ENCODE measurements around the gene F2R. TPM values are rescaled to one million over a fixed set of nuclear protein-coding genes. Genes with fewer than 3 reads are reported as not detected.

F2R gene
- total RNA-seq, 8 experiments from 2014 or later, result 3.2 to 71.8 (median 26.7) TPM

GRCh38 chr5:76716456-76717157 is 681 bp downstream of the F2R start:
- peak overlapping the region; percentile 34 to 50 for H3K27ac ChIP-seq
- peak overlapping the region; percentile 60 to 99 (median 86) for H3K4me3 ChIP-seq
- 0 to 24% (median 1%) methylated on average over 1 to 14 of the region's 29 CpGs for WGBS, 10 experiments
- H3K4me1 ChIP-seq (replicated peaks in 1 of 2), result peaks cover 4 to 7% of the 10 kb centered on the region in 2 donors
- ATAC-seq (replicated peaks in 6 of 8), result peak in 7 of 8 experiments; percentile 8 to 27 (median 18)
- in situ Hi-C loops (cut with MboI; ENCODE audit: low pct_unique_long_range_greater_than_20kb in 2 of 9, low sequenced_read_pairs in 9 of 9, unreplicated experiment in 9 of 9), result no loop called here

DNA sequence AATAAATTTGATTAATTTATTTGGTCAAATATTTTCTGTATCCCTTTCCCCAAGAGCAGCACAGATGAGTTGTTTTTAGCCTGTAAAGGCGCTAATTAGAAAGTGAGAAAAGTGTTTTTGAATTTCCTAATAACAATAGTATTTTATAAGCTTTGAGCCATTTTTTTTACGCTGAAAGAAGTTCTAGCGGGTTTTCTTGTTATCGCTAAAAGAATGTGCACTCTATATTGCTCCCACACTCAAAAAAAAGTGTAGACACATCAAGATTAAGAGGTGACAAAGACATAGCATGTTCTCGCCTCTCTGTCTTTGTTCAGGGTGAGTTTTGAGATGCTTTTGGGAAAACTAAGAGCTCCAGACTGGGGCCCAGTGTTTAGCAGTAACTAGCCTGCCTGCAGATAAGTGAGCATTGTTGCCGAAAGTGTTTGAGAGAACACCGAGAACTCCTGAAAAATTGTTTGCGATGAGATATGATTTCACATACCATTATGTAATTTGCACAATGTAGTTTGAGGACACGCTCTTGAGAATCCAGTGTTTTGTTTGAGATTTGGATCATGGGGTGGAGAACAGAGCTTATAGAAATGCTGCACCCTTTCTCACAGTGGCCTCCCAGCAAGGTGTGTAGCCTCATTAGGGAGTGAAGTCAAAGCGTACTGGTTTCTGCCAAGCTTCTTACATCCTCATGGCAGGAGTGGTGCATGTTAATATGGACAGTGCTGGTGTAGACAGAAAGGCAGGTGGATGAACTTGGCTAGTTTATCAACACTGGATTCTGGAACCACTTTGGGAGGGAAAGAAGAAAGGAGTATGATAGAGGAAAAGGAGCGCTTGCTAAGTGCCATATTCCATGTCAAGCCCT is 1.5 kb downstream of the F2R start:
- Histone ChIP-seq H3K4me1 (replicated peaks in 1 of 2) (peaks cover 4 to 7% of the 10 kb centered on the region in 2 donors), H3K27ac (no peak overlapping the region), H3K4me3 (peak overlapping the region; percentile 60 to 99 (median 86))
- no peak for ATAC-seq (replicated peaks in 6 of 8)
- in situ Hi-C loops (cut with MboI; ENCODE audit: low pct_unique_long_range_greater_than_20kb in 2 of 9, low sequenced_read_pairs in 9 of 9, unreplicated experiment in 9 of 9), result no loop called here
- 25 to 81% (median 52%) methylated on average over 2 to 9 of the region's 11 CpGs for WGBS, 10 experiments

- 38 to 100% (median 92%) methylated on average over 1 to 4 of the region's 5 CpGs; no CpG with 5 or more reads in 3 of the 10 experiments for WGBS, 10 experiments
- Histone ChIP-seq H3K27ac (no peak overlapping the region), H3K4me1 (replicated peaks in 1 of 2) (peaks cover 4 to 7% of the 10 kb centered on the region in 2 donors), H3K4me3 (no peak overlapping the region)
- in situ Hi-C loops (cut with MboI; ENCODE audit: low pct_unique_long_range_greater_than_20kb in 2 of 9, low sequenced_read_pairs in 9 of 9, unreplicated experiment in 9 of 9), result no loop called here
- no peak for ATAC-seq (replicated peaks in 6 of 8)
Observed at GRCh38 chr5:76718381-76718832, 2.5 kb downstream of the F2R start.

DNA sequence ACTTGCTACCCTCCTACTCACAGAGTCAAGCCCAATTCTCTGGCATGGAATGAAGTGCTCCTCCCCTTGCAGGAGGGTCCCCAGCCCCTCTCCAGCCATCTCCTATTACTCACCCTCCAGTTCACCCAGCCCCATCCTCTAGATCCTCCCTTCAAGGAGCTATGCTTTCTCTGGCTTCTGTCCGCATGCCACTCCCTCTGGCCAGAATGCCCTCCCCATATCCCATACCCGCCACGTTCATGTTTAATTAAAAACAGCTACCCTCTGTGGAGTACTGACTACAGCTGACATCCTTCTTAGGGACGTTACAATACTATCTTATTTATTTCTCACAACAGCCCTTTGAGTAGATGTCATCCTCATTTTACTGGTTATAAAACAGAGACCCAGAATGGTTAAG is 3.0 kb downstream of the F2R start:
- H3K4me3 ChIP-seq, result no peak overlapping the region
- H3K4me1 ChIP-seq (replicated peaks in 1 of 2), result peaks cover 4 to 7% of the 10 kb centered on the region in 2 donors
- in situ Hi-C loops (cut with MboI; ENCODE audit: low pct_unique_long_range_greater_than_20kb in 2 of 9, low sequenced_read_pairs in 9 of 9, unreplicated experiment in 9 of 9), result no loop called here
- H3K27ac ChIP-seq, result no peak overlapping the region
- WGBS, 10 experiments, result 82 to 100% (median 90%) methylated on average over 1 to 3 of the region's 4 CpGs; no CpG with 5 or more reads in 6 of the 10 experiments
- ATAC-seq (replicated peaks in 6 of 8), result no peak

DNA sequence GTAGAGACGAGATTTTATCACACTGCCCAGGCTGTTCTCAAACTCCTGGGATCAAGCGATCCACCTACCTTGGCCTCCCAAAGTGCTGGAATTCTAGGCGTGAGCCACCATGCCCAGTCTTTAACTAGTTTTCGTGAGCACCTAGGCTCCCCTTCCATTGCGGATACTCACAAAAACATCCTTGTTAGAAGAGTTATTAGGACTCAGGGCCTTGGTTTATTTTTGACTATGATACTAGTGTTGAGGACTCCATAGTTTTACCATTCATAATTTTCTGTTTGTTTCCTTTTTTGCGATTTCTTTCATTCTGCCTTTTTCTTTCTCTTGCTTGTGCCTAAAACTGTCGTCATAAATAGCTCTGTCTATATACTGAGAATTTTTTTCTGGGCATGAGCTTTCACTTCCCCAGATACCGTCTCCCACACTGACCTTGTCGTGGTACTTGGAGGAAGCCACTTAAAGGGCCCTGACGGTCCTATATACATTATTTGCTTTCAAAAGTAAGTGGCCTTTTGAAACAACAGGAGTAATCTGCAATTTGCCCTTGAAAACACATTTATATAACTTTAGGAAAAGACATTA is 5.2 kb downstream of the F2R start:
- WGBS, 10 experiments, result 61 to 91% (median 81%) methylated on average over 3 to 10 of the region's 10 CpGs
- Histone ChIP-seq H3K27ac (no peak overlapping the region), H3K4me1 (replicated peaks in 1 of 2) (peaks cover 4 to 7% of the 10 kb centered on the region in 2 donors), H3K4me3 (no peak overlapping the region)
- ATAC-seq (replicated peaks in 6 of 8), result no peak
- in situ Hi-C loops (cut with MboI; ENCODE audit: low pct_unique_long_range_greater_than_20kb in 2 of 9, low sequenced_read_pairs in 9 of 9, unreplicated experiment in 9 of 9), result no loop called here

GRCh38 chr5:76723266-76723665 is 7.3 kb downstream of the F2R start:
- H3K4me1 ChIP-seq (replicated peaks in 1 of 2), result no peaks in the 10 kb centered on the region
- in situ Hi-C loops (cut with MboI; ENCODE audit: low pct_unique_long_range_greater_than_20kb in 2 of 9, low sequenced_read_pairs in 9 of 9, unreplicated experiment in 9 of 9), result no loop called here
- no peak overlapping the region for H3K4me3 ChIP-seq
- no peak overlapping the region for H3K27ac ChIP-seq
- 0 to 100% (median 40%) methylated on average over 1 of the region's 1 CpG; no CpG with 5 or more reads in 6 of the 10 experiments for WGBS, 10 experiments
- no peak for ATAC-seq (replicated peaks in 6 of 8)

GRCh38 chr5:76723906-76724305 is 8.0 kb downstream of the F2R start:
- ATAC-seq (replicated peaks in 6 of 8), result no peak
- Histone ChIP-seq H3K4me3 (no peak overlapping the region), H3K4me1 (replicated peaks in 1 of 2) (no peaks in the 10 kb centered on the region), H3K27ac (no peak overlapping the region)
- WGBS, 10 experiments, result 0 to 100% (median 20%) methylated on average over 1 of the region's 1 CpG; no CpG with 5 or more reads in 4 of the 10 experiments
- in situ Hi-C loops (cut with MboI; ENCODE audit: low pct_unique_long_range_greater_than_20kb in 2 of 9, low sequenced_read_pairs in 9 of 9, unreplicated experiment in 9 of 9), result no loop called here

DNA sequence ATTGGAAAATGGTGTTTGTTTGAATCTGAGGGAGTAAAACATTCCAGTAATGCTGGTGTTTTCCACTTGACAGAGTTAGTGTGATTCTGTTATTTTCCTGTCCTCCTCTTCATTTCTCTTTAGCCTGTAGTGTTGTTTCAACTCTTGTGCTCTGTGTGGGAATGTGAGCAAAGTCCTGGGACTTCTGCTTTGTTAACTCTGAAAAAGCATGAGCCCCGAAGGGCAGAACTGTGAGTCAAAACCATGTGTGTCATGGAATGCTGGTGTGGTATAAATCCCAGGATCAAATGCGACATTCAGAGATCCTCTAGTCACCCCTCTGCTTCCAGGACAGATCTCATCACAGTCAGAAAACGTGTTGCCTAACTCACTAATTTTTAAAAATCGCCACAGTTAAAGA is 8.9 kb downstream of the F2R start:
- Histone ChIP-seq H3K4me1 (replicated peaks in 1 of 2) (no peaks in the 10 kb centered on the region), H3K4me3 (no peak overlapping the region), H3K27ac (no peak overlapping the region)
- ATAC-seq (replicated peaks in 6 of 8), result peak in 1 of 8 experiments; percentile 48
- in situ Hi-C loops (cut with MboI; ENCODE audit: low pct_unique_long_range_greater_than_20kb in 2 of 9, low sequenced_read_pairs in 9 of 9, unreplicated experiment in 9 of 9), result no loop called here
- WGBS, 10 experiments, result 17 to 100% (median 76%) methylated on average over 1 to 4 of the region's 4 CpGs

DNA sequence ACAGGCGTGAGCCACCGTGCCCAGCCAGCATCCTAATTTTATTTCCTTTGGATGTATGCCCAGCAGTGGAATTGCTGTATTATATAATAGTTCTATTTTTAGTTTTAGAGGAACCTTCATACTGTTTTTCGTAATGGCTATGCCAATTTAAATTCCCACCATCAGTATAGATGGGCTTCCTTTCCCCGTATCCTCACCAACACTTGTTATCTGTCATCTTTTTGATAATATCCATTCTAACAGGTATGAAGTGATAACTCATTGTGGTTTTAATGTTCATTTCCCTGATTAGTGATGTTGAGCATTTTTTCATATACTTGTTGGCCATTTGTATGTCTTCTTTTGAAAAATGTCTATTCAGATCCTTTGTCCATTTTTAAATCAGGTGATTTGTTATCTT is 13.0 kb downstream of the F2R start:
- 56 to 100% (median 100%) methylated on average over 1 to 4 of the region's 4 CpGs; no CpG with 5 or more reads in 1 of the 10 experiments for WGBS, 10 experiments
- no peak overlapping the region for H3K27ac ChIP-seq
- no peak for ATAC-seq (replicated peaks in 6 of 8)
- in situ Hi-C loops (cut with MboI; ENCODE audit: low pct_unique_long_range_greater_than_20kb in 2 of 9, low sequenced_read_pairs in 9 of 9, unreplicated experiment in 9 of 9), result no loop called here
- no peaks in the 10 kb centered on the region for H3K4me1 ChIP-seq (replicated peaks in 1 of 2)
- H3K4me3 ChIP-seq, result no peak overlapping the region

GRCh38 chr5:76729373-76730290 is 13.7 kb downstream of the F2R start:
- no peak for ATAC-seq (replicated peaks in 6 of 8)
- Histone ChIP-seq H3K27ac (no peak overlapping the region), H3K4me3 (no peak overlapping the region), H3K4me1 (replicated peaks in 1 of 2) (no peaks in the 10 kb centered on the region)
- in situ Hi-C loops (cut with MboI; ENCODE audit: low pct_unique_long_range_greater_than_20kb in 2 of 9, low sequenced_read_pairs in 9 of 9, unreplicated experiment in 9 of 9), result no loop called here
- WGBS, 10 experiments, result 37 to 100% (median 93%) methylated on average over 1 to 5 of the region's 5 CpGs

DNA sequence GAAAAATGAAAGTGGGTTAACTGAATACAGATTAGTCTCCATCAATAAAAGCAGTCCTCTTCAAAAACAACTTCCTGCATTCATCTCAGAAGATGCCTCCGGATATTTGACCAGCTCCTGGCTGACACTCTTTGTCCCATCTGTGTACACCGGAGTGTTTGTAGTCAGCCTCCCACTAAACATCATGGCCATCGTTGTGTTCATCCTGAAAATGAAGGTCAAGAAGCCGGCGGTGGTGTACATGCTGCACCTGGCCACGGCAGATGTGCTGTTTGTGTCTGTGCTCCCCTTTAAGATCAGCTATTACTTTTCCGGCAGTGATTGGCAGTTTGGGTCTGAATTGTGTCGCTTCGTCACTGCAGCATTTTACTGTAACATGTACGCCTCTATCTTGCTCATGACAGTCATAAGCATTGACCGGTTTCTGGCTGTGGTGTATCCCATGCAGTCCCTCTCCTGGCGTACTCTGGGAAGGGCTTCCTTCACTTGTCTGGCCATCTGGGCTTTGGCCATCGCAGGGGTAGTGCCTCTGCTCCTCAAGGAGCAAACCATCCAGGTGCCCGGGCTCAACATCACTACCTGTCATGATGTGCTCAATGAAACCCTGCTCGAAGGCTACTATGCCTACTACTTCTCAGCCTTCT is 16.6 kb downstream of the F2R start:
- H3K4me3 ChIP-seq, result no peak overlapping the region
- no peaks in the 10 kb centered on the region for H3K4me1 ChIP-seq (replicated peaks in 1 of 2)
- 64 to 100% (median 89%) methylated on average over 1 to 8 of the region's 15 CpGs; no CpG with 5 or more reads in 1 of the 10 experiments for WGBS, 10 experiments
- in situ Hi-C loops (cut with MboI; ENCODE audit: low pct_unique_long_range_greater_than_20kb in 2 of 9, low sequenced_read_pairs in 9 of 9, unreplicated experiment in 9 of 9), result no loop called here
- no peak for ATAC-seq (replicated peaks in 6 of 8)
- H3K27ac ChIP-seq, result no peak overlapping the region

GRCh38 chr5:76733049-76733417 is 17.1 kb downstream of the F2R start:
- H3K27ac ChIP-seq, result no peak overlapping the region
- WGBS, 10 experiments, result 77 to 100% (median 88%) methylated on average over 2 to 13 of the region's 13 CpGs
- no peak overlapping the region for H3K4me3 ChIP-seq
- ATAC-seq (replicated peaks in 6 of 8), result no peak
- H3K4me1 ChIP-seq (replicated peaks in 1 of 2), result no peaks in the 10 kb centered on the region
- in situ Hi-C loops (cut with MboI; ENCODE audit: low pct_unique_long_range_greater_than_20kb in 2 of 9, low sequenced_read_pairs in 9 of 9, unreplicated experiment in 9 of 9), result no loop called here
